ENCODE data around the gene ADSS1.

The ADSS1 gene

GRCh38 chr14:104715416-104715815 is 8.6 kb upstream of the ADSS1 start:
- no peaks in the 10 kb centered on the region for H3K27me3 ChIP-seq (replicated peaks)
- H3K36me3 ChIP-seq (replicated peaks) = peaks cover 78% of the 10 kb centered on the region
- no peak for DNase-seq
- TF ChIP-seq CTCF (IDR thresholded peaks at IDR 0.05; ENCODE audit: low read depth, low read length, missing control alignments) = no peak
- H3K27ac ChIP-seq = no peak overlapping the region
- in situ Hi-C loops (cut with HindIII; ENCODE audit: low pct_ligation_motif_present, low sequenced_read_pairs) = no loop called here
- H3K4me3 ChIP-seq (ENCODE audit: low read depth, low read length) = no peak overlapping the region

- no peak for TF ChIP-seq CTCF (IDR thresholded peaks at IDR 0.05; ENCODE audit: low read depth, low read length, missing control alignments)
- H3K36me3 ChIP-seq (replicated peaks) = peaks cover 74% of the 10 kb centered on the region
- H3K4me3 ChIP-seq (ENCODE audit: low read depth, low read length) = no peak overlapping the region
- H3K27ac ChIP-seq = no peak overlapping the region
- no peaks in the 10 kb centered on the region for H3K27me3 ChIP-seq (replicated peaks)
- in situ Hi-C loops (cut with HindIII; ENCODE audit: low pct_ligation_motif_present, low sequenced_read_pairs) = no loop called here
- DNase-seq = no peak
These were observed 8.2 kb upstream of the ADSS1 start for GRCh38 chr14:104715871-104716270.

- H3K36me3 ChIP-seq (replicated peaks) = peaks cover 67% of the 10 kb centered on the region
- TF ChIP-seq CTCF (IDR thresholded peaks at IDR 0.05; ENCODE audit: low read depth, low read length, missing control alignments) = no peak
- in situ Hi-C loops (cut with HindIII; ENCODE audit: low pct_ligation_motif_present, low sequenced_read_pairs) = no loop called here
- no peaks in the 10 kb centered on the region for H3K27me3 ChIP-seq (replicated peaks)
- H3K27ac ChIP-seq = no peak overlapping the region
- H3K4me3 ChIP-seq (ENCODE audit: low read depth, low read length) = no peak overlapping the region
- no peak for DNase-seq
These were observed 6.9 kb upstream of the ADSS1 start for GRCh38 chr14:104717137-104717536.

- DNase-seq = no peak
- Histone ChIP-seq H3K27ac (no peak overlapping the region), H3K36me3 (replicated peaks) (peaks cover 63% of the 10 kb centered on the region), H3K27me3 (replicated peaks) (no peaks in the 10 kb centered on the region), H3K4me3 (ENCODE audit: low read depth, low read length) (no peak overlapping the region)
- TF ChIP-seq CTCF (IDR thresholded peaks at IDR 0.05; ENCODE audit: low read depth, low read length, missing control alignments) = no peak
- in situ Hi-C loops (cut with HindIII; ENCODE audit: low pct_ligation_motif_present, low sequenced_read_pairs) = no loop called here
These were observed 6.4 kb upstream of the ADSS1 start for GRCh38 chr14:104717646-104718045.

- Histone ChIP-seq H3K4me3 (ENCODE audit: low read depth, low read length) (no peak overlapping the region), H3K27ac (no peak overlapping the region), H3K36me3 (replicated peaks) (peaks cover 58% of the 10 kb centered on the region), H3K27me3 (replicated peaks) (no peaks in the 10 kb centered on the region)
- no peak for DNase-seq
- no peak for TF ChIP-seq CTCF (IDR thresholded peaks at IDR 0.05; ENCODE audit: low read depth, low read length, missing control alignments)
- in situ Hi-C loops (cut with HindIII; ENCODE audit: low pct_ligation_motif_present, low sequenced_read_pairs) = no loop called here
These were observed 5.9 kb upstream of the ADSS1 start for GRCh38 chr14:104718147-104718546.

- Histone ChIP-seq H3K4me3 (ENCODE audit: low read depth, low read length) (no peak overlapping the region), H3K27me3 (replicated peaks) (no peaks in the 10 kb centered on the region), H3K36me3 (replicated peaks) (peaks cover 51% of the 10 kb centered on the region), H3K27ac (no peak overlapping the region)
- in situ Hi-C loops (cut with HindIII; ENCODE audit: low pct_ligation_motif_present, low sequenced_read_pairs) = no loop called here
- DNase-seq = no peak
- TF ChIP-seq CTCF (IDR thresholded peaks at IDR 0.05; ENCODE audit: low read depth, low read length, missing control alignments) = no peak
These were observed 5.2 kb upstream of the ADSS1 start for GRCh38 chr14:104718871-104719270.
